ENCODE data around the gene PEDS1.

- TF ChIP-seq CTCF (conservative IDR thresholded peaks at IDR 0.05; ENCODE audit: low read depth, low read length): no peak
- no peak for TF ChIP-seq RAD21 (IDR thresholded peaks at IDR 0.05; ENCODE audit: low read length)
- TF ChIP-seq USF2 (IDR thresholded peaks at IDR 0.05; ENCODE audit: low read depth, low read length): no peak
- no peak for TF ChIP-seq NFE2L2 (IDR thresholded peaks at IDR 0.05; ENCODE audit: low read depth, low read length)
- no peak for TF ChIP-seq POLR2A (IDR thresholded peaks at IDR 0.05; ENCODE audit: low read depth, low read length)
- no peak for TF ChIP-seq MAFK (IDR thresholded peaks at IDR 0.05; ENCODE audit: low read depth, low read length)
- no peak for TF ChIP-seq CHD1 (IDR thresholded peaks at IDR 0.05; ENCODE audit: low read depth, low read length)
- TF ChIP-seq CEBPB (IDR thresholded peaks at IDR 0.05; ENCODE audit: low read depth, low read length): no peak
- no peak for TF ChIP-seq SMC3 (IDR thresholded peaks at IDR 0.05; ENCODE audit: low read depth, low read length)
- no peak for TF ChIP-seq RFX5 (IDR thresholded peaks at IDR 0.05; ENCODE audit: low read depth, low read length)
- TF ChIP-seq MAZ (IDR thresholded peaks at IDR 0.05; ENCODE audit: borderline replicate concordance, low read depth, low read length): no peak
Measured at GRCh38 chr20:50174456-50174855, 20.9 kb upstream of the PEDS1 start.

All from IMR-90 (cell line).